ENCODE measurements around the gene RSRC1. TPM values are rescaled to one million over a fixed set of nuclear protein-coding genes. Genes with fewer than 3 reads are reported as not detected.

The RSRC1 gene
- total and polyA plus RNA-seq, 2 of the 13 experiments (the other 11 are each of a cell fraction or from before 2014, with no cell fraction given) = 4.9 to 63.0 TPM

DNA sequence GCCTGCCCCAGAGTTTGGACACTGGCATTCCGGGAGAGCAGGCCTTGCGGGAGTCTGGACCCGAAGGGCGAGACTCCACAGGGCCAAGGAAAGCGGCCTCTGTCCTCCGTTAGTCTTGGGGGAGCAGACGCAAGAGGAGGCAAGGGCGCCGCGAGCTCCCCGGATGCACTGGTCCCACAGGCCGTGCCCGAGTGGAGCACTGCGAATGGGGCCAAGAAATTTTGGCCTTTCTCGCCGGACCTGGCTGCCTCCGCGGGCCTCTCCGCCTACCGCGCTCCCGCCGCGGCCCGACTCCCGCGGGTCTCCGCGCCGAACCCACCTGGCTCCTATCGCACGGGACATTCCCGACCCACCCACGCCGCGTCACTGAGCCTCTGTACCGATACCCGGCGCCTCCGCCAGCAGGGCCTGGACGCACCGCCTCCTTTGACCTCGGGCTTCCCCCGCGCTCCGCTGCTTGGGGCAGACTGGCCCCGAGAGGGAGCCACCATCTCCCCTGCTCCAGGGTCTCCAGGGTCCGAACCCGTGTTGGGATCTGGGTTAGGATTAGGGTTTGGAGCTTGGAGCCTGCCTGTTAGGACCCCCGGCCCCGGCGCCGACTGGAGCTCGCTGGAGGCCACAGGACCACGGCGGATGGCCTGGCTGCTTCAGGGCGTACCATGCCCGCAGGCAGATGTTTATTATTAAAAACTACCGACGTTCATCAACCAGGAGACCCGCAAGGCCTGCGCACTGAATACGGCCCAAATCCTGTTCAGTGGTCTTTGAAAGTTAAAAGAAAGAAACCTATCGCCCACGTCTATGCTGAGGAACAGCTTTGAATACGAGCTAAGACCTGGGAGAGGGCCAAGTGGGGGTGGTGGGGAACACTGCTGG is 15.4 kb upstream of the RSRC1 start:
- Histone ChIP-seq H3K79me2 (ENCODE audit: insufficient read depth, low read length) (no peaks in the 10 kb centered on the region), H3K9ac (ENCODE audit: insufficient read depth, low read depth, low read length) (no peak overlapping the region), H3K4me3 (replicated peaks in 1 of 3; ENCODE audit: insufficient read depth in 1 of 3, low read depth in 2 of 3, low read length in 3 of 3) (no peak overlapping the region), H3K4me1 (ENCODE audit: insufficient read depth, low read length) (peaks cover 7% of the 10 kb centered on the region), H3K9me3 (ENCODE audit: low read length) (no peaks in the 10 kb centered on the region), H3K27me3 (ENCODE audit: control insufficient read depth in 1 of 2, insufficient read depth in 2 of 2, low read length in 2 of 2) (peaks cover 2 to 14% of the 10 kb centered on the region in 2 experiments; a peak in 2 of 5 replicates), H4K20me1 (ENCODE audit: insufficient read depth, low read length) (no peaks in the 10 kb centered on the region), H3K36me3 (replicated peaks in 1 of 2; ENCODE audit: control insufficient read depth in 1 of 2, insufficient read depth in 2 of 2, low read length in 2 of 2) (no peaks in the 10 kb centered on the region), H3K4me2 (ENCODE audit: low read depth, low read length) (no peak overlapping the region), H2AFZ (ENCODE audit: low read length) (no peak overlapping the region), H3K27ac (ENCODE audit: extremely low read length, insufficient read depth, low read length) (no peak overlapping the region)
- FAIRE-seq (no peak), DNase-seq (ENCODE audit: low spot score) (no peak), ATAC-seq (no peak)
- TF ChIP-seq ZNF879 (CRISPR knock-in tag; IDR thresholded peaks at IDR 0.05) (no peak), FOSL2 (CRISPR knock-in tag; IDR thresholded peaks at IDR 0.05) (no peak), ZNF337 (CRISPR knock-in tag; IDR thresholded peaks at IDR 0.05; ENCODE audit: borderline replicate concordance, low read depth) (no peak), SSRP1 (CRISPR knock-in tag; IDR thresholded peaks at IDR 0.05) (no peak), ZNF720 (CRISPR knock-in tag; IDR thresholded peaks at IDR 0.05) (no peak), BHLHE40 (IDR thresholded peaks at IDR 0.05; ENCODE audit: low read length) (no peak), BRD4 (CRISPR knock-in tag; IDR thresholded peaks at IDR 0.05) (no peak), ZNF451 (CRISPR knock-in tag; IDR thresholded peaks at IDR 0.05) (no peak)
- TF ChIP-seq, protein P1, sequence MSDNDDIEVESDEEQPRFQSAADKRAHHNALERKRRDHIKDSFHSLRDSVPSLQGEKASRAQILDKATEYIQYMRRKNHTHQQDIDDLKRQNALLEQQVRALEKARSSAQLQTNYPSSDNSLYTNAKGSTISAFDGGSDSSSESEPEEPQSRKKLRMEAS (IDR thresholded peaks at IDR 0.05) = no peak
- TF ChIP-seq, protein P2, sequence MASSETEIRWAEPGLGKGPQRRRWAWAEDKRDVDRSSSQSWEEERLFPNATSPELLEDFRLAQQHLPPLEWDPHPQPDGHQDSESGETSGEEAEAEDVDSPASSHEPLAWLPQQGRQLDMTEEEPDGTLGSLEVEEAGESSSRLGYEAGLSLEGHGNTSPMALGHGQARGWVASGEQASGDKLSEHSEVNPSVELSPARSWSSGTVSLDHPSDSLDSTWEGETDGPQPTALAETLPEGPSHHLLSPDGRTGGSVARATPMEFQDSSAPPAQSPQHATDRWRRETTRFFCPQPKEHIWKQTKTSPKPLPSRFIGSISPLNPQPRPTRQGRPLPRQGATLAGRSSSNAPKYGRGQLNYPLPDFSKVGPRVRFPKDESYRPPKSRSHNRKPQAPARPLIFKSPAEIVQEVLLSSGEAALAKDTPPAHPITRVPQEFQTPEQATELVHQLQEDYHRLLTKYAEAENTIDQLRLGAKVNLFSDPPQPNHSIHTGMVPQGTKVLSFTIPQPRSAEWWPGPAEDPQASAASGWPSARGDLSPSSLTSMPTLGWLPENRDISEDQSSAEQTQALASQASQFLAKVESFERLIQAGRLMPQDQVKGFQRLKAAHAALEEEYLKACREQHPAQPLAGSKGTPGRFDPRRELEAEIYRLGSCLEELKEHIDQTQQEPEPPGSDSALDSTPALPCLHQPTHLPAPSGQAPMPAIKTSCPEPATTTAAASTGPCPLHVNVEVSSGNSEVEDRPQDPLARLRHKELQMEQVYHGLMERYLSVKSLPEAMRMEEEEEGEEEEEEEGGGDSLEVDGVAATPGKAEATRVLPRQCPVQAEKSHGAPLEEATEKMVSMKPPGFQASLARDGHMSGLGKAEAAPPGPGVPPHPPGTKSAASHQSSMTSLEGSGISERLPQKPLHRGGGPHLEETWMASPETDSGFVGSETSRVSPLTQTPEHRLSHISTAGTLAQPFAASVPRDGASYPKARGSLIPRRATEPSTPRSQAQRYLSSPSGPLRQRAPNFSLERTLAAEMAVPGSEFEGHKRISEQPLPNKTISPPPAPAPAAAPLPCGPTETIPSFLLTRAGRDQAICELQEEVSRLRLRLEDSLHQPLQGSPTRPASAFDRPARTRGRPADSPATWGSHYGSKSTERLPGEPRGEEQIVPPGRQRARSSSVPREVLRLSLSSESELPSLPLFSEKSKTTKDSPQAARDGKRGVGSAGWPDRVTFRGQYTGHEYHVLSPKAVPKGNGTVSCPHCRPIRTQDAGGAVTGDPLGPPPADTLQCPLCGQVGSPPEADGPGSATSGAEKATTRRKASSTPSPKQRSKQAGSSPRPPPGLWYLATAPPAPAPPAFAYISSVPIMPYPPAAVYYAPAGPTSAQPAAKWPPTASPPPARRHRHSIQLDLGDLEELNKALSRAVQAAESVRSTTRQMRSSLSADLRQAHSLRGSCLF (CRISPR knock-in tag; IDR thresholded peaks at IDR 0.05; ENCODE audit: borderline replicate concordance) = no peak
- TF ChIP-seq, protein P3, sequence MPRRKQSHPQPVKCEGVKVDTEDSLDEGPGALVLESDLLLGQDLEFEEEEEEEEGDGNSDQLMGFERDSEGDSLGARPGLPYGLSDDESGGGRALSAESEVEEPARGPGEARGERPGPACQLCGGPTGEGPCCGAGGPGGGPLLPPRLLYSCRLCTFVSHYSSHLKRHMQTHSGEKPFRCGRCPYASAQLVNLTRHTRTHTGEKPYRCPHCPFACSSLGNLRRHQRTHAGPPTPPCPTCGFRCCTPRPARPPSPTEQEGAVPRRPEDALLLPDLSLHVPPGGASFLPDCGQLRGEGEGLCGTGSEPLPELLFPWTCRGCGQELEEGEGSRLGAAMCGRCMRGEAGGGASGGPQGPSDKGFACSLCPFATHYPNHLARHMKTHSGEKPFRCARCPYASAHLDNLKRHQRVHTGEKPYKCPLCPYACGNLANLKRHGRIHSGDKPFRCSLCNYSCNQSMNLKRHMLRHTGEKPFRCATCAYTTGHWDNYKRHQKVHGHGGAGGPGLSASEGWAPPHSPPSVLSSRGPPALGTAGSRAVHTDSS (CRISPR knock-in tag; conservative IDR thresholded peaks at IDR 0.05) = no peak
- BruUV-seq (replicated peaks) = no TSS peak
- intact Hi-C loops (cut with micrococcal nuclease; ENCODE audit: unreplicated experiment) = loop anchor here (10.0 kb wide), 1 partner anchor 480 kb away; no protein-coding TSS in a partner anchor
- POLR2A ChIA-PET = no interaction called here
- in situ Hi-C loops (cut with HindIII; ENCODE audit: extremely low pct_ligation_motif_present, low pct_unique_long_range_greater_than_20kb) = loop anchor here (10.0 kb wide), 1 partner anchor 340 kb away; no protein-coding TSS in a partner anchor
- CTCF ChIA-PET (ENCODE audit: low intra/inter-chr PET ratio, low total read pairs) = no interaction called here
- 77% methylated on average over 61 of the region's 66 CpGs for WGBS (ENCODE audit: low lambda C conversion rate)

Data from HepG2 (cell line).